HCT116 (cell line): Measurements from ENCODE around the gene KCNIP3. TPM values are rescaled to one million over a fixed set of nuclear protein-coding genes. Genes with fewer than 3 reads are reported as not detected.

Experiments used
- ATAC-seq: fragments of 200-7000 bp; cut with Tn5 transposase; 2 replicates; pipeline ENCODE4 v1.9.1; 2020; ENCODE audit warnings: mild to moderate bottlenecking, moderate library complexity
- BruUV-seq: library from RNA; stranded (reverse); fragments of 400-500 nt; replicated peaks from 2 replicates; lab custom pipeline; 2021; lab: Mats Ljungman, UMichigan
- CTCF ChIA-PET: fragments of 300-600 bp; sonication (Branson Sonifier 250); formaldehyde crosslinking; loops from one replicate; lab custom pipeline; 2021; ENCODE audit warnings: antibody characterized with exemption; lab: Charles Lee
- POLR2A ChIA-PET: fragments of 300-600, 350-600 bp; sonication (Branson Sonifier 250); formaldehyde crosslinking; loops from one replicate; lab custom pipeline; 2021; ENCODE audit warnings: antibody characterized with exemption; lab: Charles Lee
- RAD21 ChIA-PET, 2 experiments: fragments of 300-600 bp; sonication (Branson Sonifier 250); formaldehyde crosslinking; loops; one replicate each; lab custom pipeline; 2023; ENCODE audit warnings: low total read pairs in 2 of 2; ENCODE audit not compliant: uncharacterized antibody in 2 of 2, unreplicated experiment in 2 of 2, low non-redundant PET in 1 of 2; lab: Charles Lee
- DNase-seq: peaks from one replicate; pipeline ENCODE4 v3.0.0-alpha.2; 2010; ENCODE audit warnings: low read depth, low spot score
- H2AFZ ChIP-seq: fragments of 200-600 bp; shearing (Covaris generic), sonication (generic); 2 replicates; pipeline ENCODE4 v1.6.1; 2017; ENCODE audit warnings: low read depth, mixed run types, mixed read lengths, antibody characterized with exemption, low read length; ENCODE audit not compliant: poor library complexity, severe bottlenecking
- H3K27ac ChIP-seq: 2 replicates; pipeline ENCODE4 v1.5.1; 2012; ENCODE audit warnings: low read depth, low read length
- H3K27me3 ChIP-seq: fragments of 200-600 bp; sonication (generic); 2 replicates; pipeline ENCODE4 v1.6.1; 2016; ENCODE audit warnings: mixed run types, low read length, mixed read lengths; ENCODE audit not compliant: insufficient read depth
- H3K36me3 ChIP-seq, 2 experiments: fragments of 200-500 bp in 1 of 2; fragments of 200-600 bp in 1 of 2; sonication (Bioruptor generic) in 1 of 2; sonication (generic) in 1 of 2; 2 replicates each; pipeline versions ENCODE4 v1.5.1 to v1.6.1; 2014 to 2016; ENCODE audit warnings: low read length in 2 of 2, inconsistent platforms in 1 of 2, mixed read lengths in 1 of 2, mixed run types in 1 of 2; ENCODE audit not compliant: insufficient read depth in 2 of 2, control insufficient read depth in 1 of 2
- H3K4me1 ChIP-seq, 2 experiments: fragments of 200-600 bp in 1 of 2; sonication (generic) in 1 of 2; 2 replicates each; pipeline versions ENCODE4 v1.5.1 to v1.6.1; 2012 to 2017; ENCODE audit warnings: low read length in 2 of 2, inconsistent platforms in 1 of 2, mild to moderate bottlenecking in 1 of 2, mixed read lengths in 1 of 2, mixed run types in 1 of 2, moderate library complexity in 1 of 2; ENCODE audit not compliant: insufficient read depth in 2 of 2, control insufficient read depth in 1 of 2
- H3K4me2 ChIP-seq: fragments of 200-600 bp; sonication (generic); 2 replicates; pipeline ENCODE4 v1.6.1; 2017; ENCODE audit warnings: mixed run types, low read length, mixed read lengths
- H3K4me3 ChIP-seq, 2 experiments: fragments of 200-600 bp in 1 of 2; sonication (generic) in 1 of 2; replicated peaks in 1 of 2; 2 replicates each; pipeline ENCODE4 v1.5.1; 2011 to 2016; ENCODE audit warnings: low read length in 2 of 2, control low read depth in 1 of 2, low read depth in 1 of 2, mild to moderate bottlenecking in 1 of 2, mixed read lengths in 1 of 2, mixed run types in 1 of 2
- H3K79me2 ChIP-seq: fragments of 200-600 bp; sonication (generic); 2 replicates; pipeline ENCODE4 v1.6.1; 2017; ENCODE audit warnings: mild to moderate bottlenecking, mixed run types, low read length, moderate library complexity, mixed read lengths; ENCODE audit not compliant: insufficient read depth
- H3K9ac ChIP-seq: fragments of 200-600 bp; sonication (generic); 2 replicates; pipeline ENCODE4 v1.6.1; 2016; ENCODE audit warnings: low read length, mixed read lengths
- H3K9me2 ChIP-seq: fragments of 200-600 bp; sonication (generic), shearing (Covaris generic); 2 replicates; pipeline ENCODE4 v1.6.1; 2017; ENCODE audit warnings: mixed run types, mild to moderate bottlenecking, moderate library complexity; ENCODE audit not compliant: insufficient read depth
- H3K9me3 ChIP-seq, 2 experiments: fragments of 200-500 bp in 1 of 2; fragments of 200-600 bp in 1 of 2; sonication (Bioruptor generic) in 1 of 2; sonication (generic) in 1 of 2; 2 replicates each; pipeline ENCODE4 v1.6.1; 2014 to 2017; ENCODE audit warnings: low read length in 2 of 2, mixed read lengths in 2 of 2, inconsistent platforms in 1 of 2, low read depth in 1 of 2, mild to moderate bottlenecking in 1 of 2, mixed run types in 1 of 2, moderate library complexity in 1 of 2; ENCODE audit not compliant: control insufficient read depth in 1 of 2, insufficient read depth in 1 of 2
- H4K20me1 ChIP-seq: fragments of 200-600 bp; sonication (generic), shearing (Covaris generic); 2 replicates; pipeline ENCODE4 v1.6.1; 2017; ENCODE audit warnings: mixed run types, mild to moderate bottlenecking, moderate library complexity; ENCODE audit not compliant: insufficient read depth
- CBX3 ChIP-seq: IDR thresholded peaks from 2 replicates; pipeline ENCODE4 v1.6.1; 2012; ENCODE audit warnings: low read depth
- CEBPB ChIP-seq: IDR thresholded peaks from 2 replicates; pipeline ENCODE4 v1.6.1; 2012; ENCODE audit warnings: low read depth
- CTCF ChIP-seq, 3 experiments: fragments of 200-600 bp in 1 of 3; sonication (generic) in 1 of 3; IDR thresholded peaks in 2 of 3; conservative IDR thresholded peaks in 1 of 3; 2 replicates each; pipeline ENCODE4 v1.5.1; 2012 to 2017; ENCODE audit warnings: low read depth in 2 of 3, low read length in 2 of 3, antibody characterized with exemption in 1 of 3, borderline replicate concordance in 1 of 3, control low read depth in 1 of 3, mild to moderate bottlenecking in 1 of 3, mixed read lengths in 1 of 3, mixed run types in 1 of 3, moderate library complexity in 1 of 3; ENCODE audit not compliant: insufficient read depth in 1 of 3
- FOSL1 ChIP-seq: IDR thresholded peaks from 2 replicates; pipeline ENCODE4 v1.6.1; 2012; ENCODE audit warnings: low read depth
- MAX ChIP-seq: IDR thresholded peaks from 2 replicates; pipeline ENCODE4 v1.6.1; 2012
- POLR2A ChIP-seq: IDR thresholded peaks from 2 replicates; pipeline ENCODE4 v1.7.0; 2011; ENCODE audit warnings: borderline replicate concordance; ENCODE audit not compliant: insufficient read depth, insufficient read length; ENCODE audit errors: extremely low read depth
- RAD21 ChIP-seq: IDR thresholded peaks from 2 replicates; pipeline ENCODE4 v1.6.1; 2012; ENCODE audit warnings: low read depth, mild to moderate bottlenecking
- SIN3A ChIP-seq: IDR thresholded peaks from 2 replicates; pipeline ENCODE4 v1.6.1; 2012; ENCODE audit warnings: low read depth
- SRF ChIP-seq: IDR thresholded peaks from 2 replicates; pipeline ENCODE4 v1.6.1; 2012; ENCODE audit warnings: low read depth
- TCF7L2 ChIP-seq: IDR thresholded peaks from 2 replicates; pipeline ENCODE4 v1.7.0; 2011; ENCODE audit warnings: borderline replicate concordance, inconsistent platforms; ENCODE audit not compliant: insufficient read depth, insufficient read length; ENCODE audit errors: extremely low read depth
- YY1 ChIP-seq: IDR thresholded peaks from 2 replicates; pipeline ENCODE4 v1.6.1; 2011; ENCODE audit warnings: low read length, low read depth, moderate library complexity, mild to moderate bottlenecking; ENCODE audit not compliant: insufficient replicate concordance; ENCODE audit errors: extremely low read depth
- ZFX ChIP-seq: fragments of 450-650 bp; IDR thresholded peaks from 2 replicates; pipeline ENCODE4 v1.6.1; 2017
- ZNF274 ChIP-seq: fragments of 200-500 bp; sonication (Bioruptor generic); IDR thresholded peaks from 2 replicates; pipeline ENCODE4 v1.6.1; 2014; ENCODE audit warnings: mild to moderate bottlenecking, low read depth, low read length, inconsistent platforms
- intact Hi-C: fragments of 100-400 bp; cut with micrococcal nuclease; formaldehyde crosslinking; loops from 2 replicates; pipeline ENCODE4 v1.10.0; 2022
- total RNA-seq: library from RNA; stranded (reverse); gene quantifications from one replicate; pipeline ENCODE4 v1.2.1, GENCODE V29; 2021; ENCODE audit not compliant: unreplicated experiment

KCNIP3 gene
- total RNA-seq, 1 experiment from 2014 or later = 3.1 TPM

- CTCF ChIA-PET = no interaction called here
- TF ChIP-seq YY1 (no peak), CTCF (IDR thresholded peaks at IDR 0.05 in 2 of 3, conservative IDR thresholded peaks at IDR 0.05 in 1 of 3; ENCODE audit: borderline replicate concordance in 1 of 3, insufficient read depth in 1 of 3, low read depth in 2 of 3, low read length in 2 of 3) (no peak)
- TF ChIP-seq, all 23 proteins: peak for 0
- no peaks in the 10 kb centered on the region for H4K20me1 ChIP-seq
- H2AFZ ChIP-seq = no peak overlapping the region
- H3K9ac ChIP-seq = no peak overlapping the region
- ATAC-seq (no peak), DNase-seq (no peak)
- no peaks in the 10 kb centered on the region for H3K9me2 ChIP-seq
- intact Hi-C loops = no loop called here
- H3K4me1 ChIP-seq = peaks cover 0 to 16% of the 10 kb centered on the region in 2 experiments; a peak in 3 of 4 replicates
- no peaks in the 10 kb centered on the region for H3K9me3 ChIP-seq
- RAD21 ChIA-PET = no interaction called here
- no peak overlapping the region for H3K27ac ChIP-seq
- BruUV-seq = no TSS peak
- no peaks in the 10 kb centered on the region for H3K36me3 ChIP-seq
- POLR2A ChIA-PET = no interaction called here
- H3K79me2 ChIP-seq = no peaks in the 10 kb centered on the region
- H3K4me2 ChIP-seq = no peak overlapping the region
- no peak overlapping the region for H3K4me3 ChIP-seq
- no peaks in the 10 kb centered on the region for H3K27me3 ChIP-seq
These were observed 51.7 kb downstream of the KCNIP3 start for GRCh38 chr2:95348609-95349567.

- peaks cover 0 to 13% of the 10 kb centered on the region in 2 experiments; a peak in 3 of 4 replicates for H3K4me1 ChIP-seq
- H3K9me3 ChIP-seq = no peaks in the 10 kb centered on the region
- no peak overlapping the region for H2AFZ ChIP-seq
- intact Hi-C loops = no loop called here
- H3K9me2 ChIP-seq = no peaks in the 10 kb centered on the region
- H3K4me2 ChIP-seq = no peak overlapping the region
- H3K4me3 ChIP-seq = no peak overlapping the region
- TF ChIP-seq CBX3 (no peak), TCF7L2 (no peak), MAX (no peak), ZNF274 (no peak), SRF (no peak), POLR2A (no peak), FOSL1 (no peak), ZFX (no peak), SIN3A (no peak), RAD21 (no peak), CEBPB (no peak)
- H3K9ac ChIP-seq = no peak overlapping the region
- no peaks in the 10 kb centered on the region for H3K36me3 ChIP-seq
- CTCF ChIA-PET = no interaction called here
- POLR2A ChIA-PET = no interaction called here
- no peak overlapping the region for H3K27ac ChIP-seq
- RAD21 ChIA-PET = no interaction called here
- BruUV-seq = no TSS peak
- no peaks in the 10 kb centered on the region for H3K27me3 ChIP-seq
- ATAC-seq = no peak
- H3K79me2 ChIP-seq = no peaks in the 10 kb centered on the region
- no peaks in the 10 kb centered on the region for H4K20me1 ChIP-seq
- no peak for DNase-seq
These were observed 52.6 kb downstream of the KCNIP3 start for GRCh38 chr2:95349568-95350322.
